K562 (cell line): Measurements from ENCODE around the gene CMTM4. TPM values are rescaled to one million over a fixed set of nuclear protein-coding genes. Genes with fewer than 3 reads are reported as not detected.

Experiments
- FOXM1 ChIP-seq, 2 experiments: fragments of 450-650 bp in 1 of 2; sonication (generic) in 1 of 2; formaldehyde crosslinking in 1 of 2; IDR thresholded peaks; 2 replicates each; pipeline versions ENCODE4 v1.6.1 to v1.9.0; 2017 to 2022; ENCODE audit warnings: low read depth in 2 of 2, mild to moderate bottlenecking in 2 of 2, missing genetic modification reagents in 1 of 2, moderate library complexity in 1 of 2
- HIVEP1 ChIP-seq: fragments of 250-450 bp; sonication (Bioruptor Pico); IDR thresholded peaks from 2 replicates; pipeline ENCODE4 v1.4.0; 2020; ENCODE audit warnings: mild to moderate bottlenecking
- KDM5B ChIP-seq: fragments of 200-600 bp; sonication (generic); IDR thresholded peaks from 2 replicates; pipeline ENCODE4 v1.6.1; 2012; ENCODE audit warnings: low read depth, mild to moderate bottlenecking, moderate library complexity, low read length, control low read depth, inconsistent platforms; ENCODE audit not compliant: insufficient replicate concordance
- MCM7 ChIP-seq, 2 experiments: fragments of 450-650 bp; IDR thresholded peaks; 2 replicates each; pipeline ENCODE4 v1.6.1; 2016 to 2018
- NCOA1 ChIP-seq: fragments of 450-650 bp; IDR thresholded peaks from 2 replicates; pipeline ENCODE4 v1.6.1; 2016; ENCODE audit warnings: low read depth
- RAD21 ChIP-seq, 2 experiments: fragments of 250-450 bp in 1 of 2; fragments of 450-650 bp in 1 of 2; sonication (Bioruptor Pico) in 1 of 2; formaldehyde crosslinking in 1 of 2; IDR thresholded peaks in 1 of 2; conservative IDR thresholded peaks in 1 of 2; 2 replicates each; pipeline versions ENCODE4 v1.4.0 to v1.8.0; 2020 to 2022; ENCODE audit warnings: mild to moderate bottlenecking in 2 of 2, moderate library complexity in 1 of 2
- SRSF1 ChIP-seq: fragments of 200-400 bp; formaldehyde crosslinking; IDR thresholded peaks from 2 replicates; pipeline ENCODE4 v1.6.1; 2017; ENCODE audit warnings: mild to moderate bottlenecking, low read depth, low read length, moderate library complexity
- TOE1 ChIP-seq, 2 experiments: fragments of 450-650 bp in 1 of 2; sonication (generic) in 1 of 2; formaldehyde crosslinking in 1 of 2; IDR thresholded peaks; 2 replicates each; pipeline versions ENCODE4 v1.7.1 to v1.8.0; 2016 to 2022; ENCODE audit warnings: borderline replicate concordance in 2 of 2, mild to moderate bottlenecking in 2 of 2, antibody characterized with exemption in 1 of 2, inconsistent platforms in 1 of 2, low read depth in 1 of 2, missing genetic modification reagents in 1 of 2, moderate library complexity in 1 of 2
- ZNF24 ChIP-seq: fragments of 450-650 bp; IDR thresholded peaks from 2 replicates; pipeline ENCODE4 v1.6.1; 2016
- ZNF551 ChIP-seq: fragments of 250-450 bp; sonication (Bioruptor Pico); IDR thresholded peaks from 2 replicates; pipeline ENCODE4 v1.5.0; 2021; ENCODE audit warnings: mild to moderate bottlenecking, moderate library complexity
- polyA plus RNA-seq, 8 experiments: library from polyadenylated mRNA; depleted of rRNA in 4 of 8; stranded (reverse) in 5 of 8; unstranded in 3 of 8; fragments of >200 nt; fragmentation: Nextera tagmentation in 2 of 8; fragmentation: Illumina TruSeq in 1 of 8; extraction: Ambion mirVana in 2 of 8; extraction: Trizol in 1 of 8; gene quantifications; 2 replicates each; pipeline versions ENCODE4 v1.2.1 to v1.2.3, GENCODE V29; 2011 to 2014; ENCODE audit warnings: inconsistent platforms in 1 of 8, missing spikeins in 1 of 8
- total RNA-seq, 7 experiments: library from RNA; depleted of rRNA in 6 of 7; stranded (reverse); fragments of >200 nt in 6 of 7; fragmentation: Illumina TruSeq in 2 of 7; extraction: Trizol in 2 of 7; gene quantifications; 2 replicates each; pipeline versions ENCODE4 v1.2.1 to v1.2.3, GENCODE V29; 2011 to 2021; ENCODE audit warnings: low replicate concordance in 1 of 7
- TF ChIP-seq, protein P1 (sequence below): fragments of 450-650 bp; IDR thresholded peaks from 2 replicates; pipeline ENCODE4 v1.6.1; 2016; ENCODE audit warnings: borderline replicate concordance
- TF ChIP-seq, protein P2 (sequence below): fragments of 250-450 bp; sonication (Bioruptor Pico); IDR thresholded peaks from 2 replicates; pipeline ENCODE4 v1.4.0; 2020; ENCODE audit warnings: borderline replicate concordance
- TF ChIP-seq, protein P3 (sequence below): fragments of 250-450 bp; sonication (Bioruptor Pico); IDR thresholded peaks from 2 replicates; pipeline ENCODE4 v1.8.0; 2021; ENCODE audit warnings: moderate library complexity, mild to moderate bottlenecking, inconsistent platforms
- TF ChIP-seq, protein P4 (sequence below): IDR thresholded peaks from 2 replicates; pipeline ENCODE4 v1.6.1; 2012; ENCODE audit warnings: low read depth, low read length, improper control_type of control experiment, borderline replicate concordance
- TF ChIP-seq, protein P5 (sequence below), 2 experiments: fragments of 200-800 bp in 1 of 2; sonication (Bioruptor generic) in 1 of 2; sonication (generic) in 1 of 2; formaldehyde crosslinking in 1 of 2; IDR thresholded peaks in 1 of 2; conservative IDR thresholded peaks in 1 of 2; 2 replicates each; pipeline versions ENCODE4 v1.5.0 to v1.6.1; 2016 to 2020; ENCODE audit warnings: missing compliant biosample characterization in 1 of 2, missing genetic modification characterization in 1 of 2, missing genetic modification reagents in 1 of 2

Gene CMTM4
- total and polyA plus RNA-seq, 9 of the 15 experiments (the other 6 are each of a cell fraction or from before 2014, with no cell fraction given), result 2.0 to 21.3 (median 12.5) TPM

DNA sequence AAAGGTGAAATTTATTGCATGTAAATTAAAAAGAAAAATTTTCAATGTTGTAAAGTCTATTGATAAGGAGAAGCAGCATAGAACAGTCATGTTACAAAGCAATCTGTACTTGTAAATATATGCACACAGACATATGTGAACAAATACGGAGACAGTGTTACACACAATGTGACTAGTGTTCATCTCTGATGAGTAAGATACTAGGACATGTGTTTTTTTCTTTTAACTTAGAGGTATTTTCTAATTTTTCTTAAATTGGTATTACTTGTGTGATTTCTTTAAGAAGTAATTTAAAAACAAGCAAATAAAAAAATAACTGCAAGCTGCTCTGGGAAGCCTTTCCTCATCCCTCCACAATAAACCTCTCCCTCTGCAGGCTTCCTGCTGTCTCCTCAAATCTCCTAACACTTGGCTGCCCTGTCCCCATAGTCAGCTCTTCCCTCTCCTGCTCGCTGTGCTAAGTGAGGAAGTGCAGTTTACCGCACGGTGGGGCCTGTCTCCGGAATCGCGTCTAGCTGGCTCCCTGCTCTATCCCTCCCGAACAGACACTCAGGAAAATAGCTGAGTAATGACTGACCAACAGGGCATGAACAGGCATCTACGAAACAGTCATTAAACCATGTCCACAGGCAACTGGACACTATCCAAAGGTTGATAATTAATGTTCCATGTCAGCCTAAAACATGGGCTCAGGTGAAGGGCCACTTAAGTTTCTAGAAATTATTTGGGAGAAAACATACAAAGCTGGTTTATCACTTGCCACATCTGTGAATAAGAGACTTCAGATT lies 35.9 kb downstream of the CMTM4 start (continued):
- peak; percentile 13 to 51; a peak in 2 of 4 replicates for TF ChIP-seq RAD21 (CRISPR knock-in tag; conservative IDR thresholded peaks at IDR 0.05 in 1 of 2, IDR thresholded peaks at IDR 0.05 in 1 of 2)
- TF ChIP-seq, protein P1, sequence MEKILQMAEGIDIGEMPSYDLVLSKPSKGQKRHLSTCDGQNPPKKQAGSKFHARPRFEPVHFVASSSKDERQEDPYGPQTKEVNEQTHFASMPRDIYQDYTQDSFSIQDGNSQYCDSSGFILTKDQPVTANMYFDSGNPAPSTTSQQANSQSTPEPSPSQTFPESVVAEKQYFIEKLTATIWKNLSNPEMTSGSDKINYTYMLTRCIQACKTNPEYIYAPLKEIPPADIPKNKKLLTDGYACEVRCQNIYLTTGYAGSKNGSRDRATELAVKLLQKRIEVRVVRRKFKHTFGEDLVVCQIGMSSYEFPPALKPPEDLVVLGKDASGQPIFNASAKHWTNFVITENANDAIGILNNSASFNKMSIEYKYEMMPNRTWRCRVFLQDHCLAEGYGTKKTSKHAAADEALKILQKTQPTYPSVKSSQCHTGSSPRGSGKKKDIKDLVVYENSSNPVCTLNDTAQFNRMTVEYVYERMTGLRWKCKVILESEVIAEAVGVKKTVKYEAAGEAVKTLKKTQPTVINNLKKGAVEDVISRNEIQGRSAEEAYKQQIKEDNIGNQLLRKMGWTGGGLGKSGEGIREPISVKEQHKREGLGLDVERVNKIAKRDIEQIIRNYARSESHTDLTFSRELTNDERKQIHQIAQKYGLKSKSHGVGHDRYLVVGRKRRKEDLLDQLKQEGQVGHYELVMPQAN, result no peak
- TF ChIP-seq, protein P2, sequence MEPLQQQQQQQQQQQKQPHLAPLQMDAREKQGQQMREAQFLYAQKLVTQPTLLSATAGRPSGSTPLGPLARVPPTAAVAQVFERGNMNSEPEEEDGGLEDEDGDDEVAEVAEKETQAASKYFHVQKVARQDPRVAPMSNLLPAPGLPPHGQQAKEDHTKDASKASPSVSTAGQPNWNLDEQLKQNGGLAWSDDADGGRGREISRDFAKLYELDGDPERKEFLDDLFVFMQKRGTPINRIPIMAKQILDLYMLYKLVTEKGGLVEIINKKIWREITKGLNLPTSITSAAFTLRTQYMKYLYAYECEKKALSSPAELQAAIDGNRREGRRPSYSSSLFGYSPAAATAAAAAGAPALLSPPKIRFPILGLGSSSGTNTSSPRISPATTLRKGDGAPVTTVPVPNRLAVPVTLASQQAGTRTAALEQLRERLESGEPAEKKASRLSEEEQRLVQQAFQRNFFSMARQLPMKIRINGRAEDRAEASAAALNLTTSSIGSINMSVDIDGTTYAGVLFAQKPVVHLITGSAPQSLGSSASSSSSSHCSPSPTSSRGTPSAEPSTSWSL (CRISPR knock-in tag), result no peak
- TF ChIP-seq NCOA1, result peak; percentile 26; the same call in 1 of the 2 replicates
- TF ChIP-seq TOE1 (IDR thresholded peaks at IDR 0.05; ENCODE audit: borderline replicate concordance), result peak; percentile 56; the same call in 1 of the 2 replicates
- TF ChIP-seq TOE1 (CRISPR knock-in tag; IDR thresholded peaks at IDR 0.05; ENCODE audit: borderline replicate concordance, low read depth), result no peak
- no peak for TF ChIP-seq MCM7 (IDR thresholded peaks at IDR 0.05)
- TF ChIP-seq KDM5B, result no peak
- no peak for TF ChIP-seq ZNF551 (CRISPR knock-in tag)
- TF ChIP-seq SRSF1, result no peak
- TF ChIP-seq HIVEP1, result no peak
- TF ChIP-seq, protein P3, sequence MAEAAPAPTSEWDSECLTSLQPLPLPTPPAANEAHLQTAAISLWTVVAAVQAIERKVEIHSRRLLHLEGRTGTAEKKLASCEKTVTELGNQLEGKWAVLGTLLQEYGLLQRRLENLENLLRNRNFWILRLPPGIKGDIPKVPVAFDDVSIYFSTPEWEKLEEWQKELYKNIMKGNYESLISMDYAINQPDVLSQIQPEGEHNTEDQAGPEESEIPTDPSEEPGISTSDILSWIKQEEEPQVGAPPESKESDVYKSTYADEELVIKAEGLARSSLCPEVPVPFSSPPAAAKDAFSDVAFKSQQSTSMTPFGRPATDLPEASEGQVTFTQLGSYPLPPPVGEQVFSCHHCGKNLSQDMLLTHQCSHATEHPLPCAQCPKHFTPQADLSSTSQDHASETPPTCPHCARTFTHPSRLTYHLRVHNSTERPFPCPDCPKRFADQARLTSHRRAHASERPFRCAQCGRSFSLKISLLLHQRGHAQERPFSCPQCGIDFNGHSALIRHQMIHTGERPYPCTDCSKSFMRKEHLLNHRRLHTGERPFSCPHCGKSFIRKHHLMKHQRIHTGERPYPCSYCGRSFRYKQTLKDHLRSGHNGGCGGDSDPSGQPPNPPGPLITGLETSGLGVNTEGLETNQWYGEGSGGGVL (CRISPR knock-in tag), result no peak
- TF ChIP-seq, protein P4, sequence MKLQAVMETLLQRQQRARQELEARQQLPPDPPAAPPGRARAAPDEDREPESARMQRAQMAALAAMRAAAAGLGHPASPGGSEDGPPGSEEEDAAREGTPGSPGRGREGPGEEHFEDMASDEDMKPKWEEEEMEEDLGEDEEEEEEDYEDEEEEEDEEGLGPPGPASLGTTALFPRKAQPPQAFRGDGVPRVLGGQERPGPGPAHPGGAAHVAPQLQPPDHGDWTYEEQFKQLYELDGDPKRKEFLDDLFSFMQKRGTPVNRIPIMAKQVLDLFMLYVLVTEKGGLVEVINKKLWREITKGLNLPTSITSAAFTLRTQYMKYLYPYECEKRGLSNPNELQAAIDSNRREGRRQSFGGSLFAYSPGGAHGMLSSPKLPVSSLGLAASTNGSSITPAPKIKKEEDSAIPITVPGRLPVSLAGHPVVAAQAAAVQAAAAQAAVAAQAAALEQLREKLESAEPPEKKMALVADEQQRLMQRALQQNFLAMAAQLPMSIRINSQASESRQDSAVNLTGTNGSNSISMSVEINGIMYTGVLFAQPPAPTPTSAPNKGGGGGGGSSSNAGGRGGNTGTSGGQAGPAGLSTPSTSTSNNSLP, result no peak
- no peak for TF ChIP-seq FOXM1 (IDR thresholded peaks at IDR 0.05; ENCODE audit: low read depth)
- TF ChIP-seq FOXM1 (CRISPR knock-in tag; IDR thresholded peaks at IDR 0.05; ENCODE audit: low read depth), result no peak
- peak; percentile 63; the same call in 1 of the 2 replicates for TF ChIP-seq ZNF24
- TF ChIP-seq, protein P5, sequence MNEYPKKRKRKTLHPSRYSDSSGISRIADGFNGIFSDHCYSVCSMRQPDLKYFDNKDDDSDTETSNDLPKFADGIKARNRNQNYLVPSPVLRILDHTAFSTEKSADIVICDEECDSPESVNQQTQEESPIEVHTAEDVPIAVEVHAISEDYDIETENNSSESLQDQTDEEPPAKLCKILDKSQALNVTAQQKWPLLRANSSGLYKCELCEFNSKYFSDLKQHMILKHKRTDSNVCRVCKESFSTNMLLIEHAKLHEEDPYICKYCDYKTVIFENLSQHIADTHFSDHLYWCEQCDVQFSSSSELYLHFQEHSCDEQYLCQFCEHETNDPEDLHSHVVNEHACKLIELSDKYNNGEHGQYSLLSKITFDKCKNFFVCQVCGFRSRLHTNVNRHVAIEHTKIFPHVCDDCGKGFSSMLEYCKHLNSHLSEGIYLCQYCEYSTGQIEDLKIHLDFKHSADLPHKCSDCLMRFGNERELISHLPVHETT (CRISPR knock-in tag; conservative IDR thresholded peaks at IDR 0.05 in 1 of 2, IDR thresholded peaks at IDR 0.05 in 1 of 2), result no peak
